IMR-90 (cell line): ENCODE measurements around the gene VASN. TPM values are rescaled to one million over a fixed set of nuclear protein-coding genes. Genes with fewer than 3 reads are reported as not detected.

ENCODE experiments used
- ATAC-seq: fragments of 200-7000 bp; cut with Tn5 transposase; 2 replicates; pipeline ENCODE4 v1.9.1; 2020; ENCODE audit warnings: low read depth, mild to moderate bottlenecking, moderate library complexity
- BruUV-seq: library from RNA; stranded (reverse); fragments of 400-500 nt; replicated peaks from 2 replicates; lab custom pipeline; 2021; lab: Mats Ljungman, UMichigan
- CTCF ChIA-PET: fragments of 300-600 bp; formaldehyde crosslinking; extraction: SDS; loops from one replicate; lab custom pipeline; 2021; ENCODE audit warnings: antibody characterized with exemption; lab: Yijun Ruan, JAX
- POLR2A ChIA-PET: fragments of 300-600 bp; sonication (Branson Sonifier 250); formaldehyde crosslinking; loops from one replicate; lab custom pipeline; 2022; ENCODE audit warnings: antibody characterized with exemption; ENCODE audit not compliant: unreplicated experiment; lab: Charles Lee
- DNase-seq: peaks from one replicate; pipeline ENCODE4 v3.0.0; 2013
- H2AFZ ChIP-seq: replicated peaks from 2 replicates; pipeline ENCODE3; 2013; ENCODE audit warnings: low read length, mild to moderate bottlenecking; ENCODE audit not compliant: poor library complexity
- H2AK5ac ChIP-seq: 2 replicates; pipeline ENCODE4 v1.6.1; 2013; ENCODE audit warnings: low read depth, low read length, inconsistent platforms
- H2AK9ac ChIP-seq: replicated peaks from 2 replicates; pipeline ENCODE3; 2013; ENCODE audit warnings: mild to moderate bottlenecking, low read depth, low read length, moderate library complexity; ENCODE audit not compliant: poor library complexity
- H2BK120ac ChIP-seq: 2 replicates; pipeline ENCODE4 v1.6.1; 2013; ENCODE audit warnings: low read depth, low read length, inconsistent platforms
- H2BK15ac ChIP-seq: 3 replicates; pipeline ENCODE4 v1.6.1; 2013; ENCODE audit warnings: low read depth, low read length, inconsistent platforms
- H2BK20ac ChIP-seq: 2 replicates; pipeline ENCODE4 v1.6.1; 2013; ENCODE audit warnings: low read depth, mild to moderate bottlenecking, inconsistent platforms, low read length, moderate library complexity
- H2BK5ac ChIP-seq: 2 replicates; pipeline ENCODE4 v1.6.1; 2013; ENCODE audit warnings: mild to moderate bottlenecking, low read depth, low read length, inconsistent platforms; ENCODE audit not compliant: poor library complexity, severe bottlenecking
- H3K14ac ChIP-seq: replicated peaks from 2 replicates; pipeline ENCODE4 v1.6.1; 2013; ENCODE audit warnings: low read depth, low read length, inconsistent platforms
- H3K18ac ChIP-seq: 2 replicates; pipeline ENCODE4 v1.6.1; 2013; ENCODE audit warnings: low read depth, low read length, control low read depth
- H3K23ac ChIP-seq: 2 replicates; pipeline ENCODE4 v1.6.1; 2013; ENCODE audit warnings: low read depth, low read length, inconsistent platforms
- H3K27ac ChIP-seq: 2 replicates; pipeline ENCODE4 v1.5.1; 2013; ENCODE audit warnings: mild to moderate bottlenecking, control low read depth, low read length; ENCODE audit not compliant: insufficient read depth
- H3K27me3 ChIP-seq: 2 replicates; pipeline ENCODE4 v1.6.1; 2013; ENCODE audit warnings: low read length; ENCODE audit not compliant: control insufficient read depth, insufficient read depth
- H3K36me3 ChIP-seq: 2 replicates; pipeline ENCODE4 v1.6.1; 2013; ENCODE audit warnings: low read length, mixed read lengths; ENCODE audit not compliant: control insufficient read depth, insufficient read depth
- H3K4ac ChIP-seq: 2 replicates; pipeline ENCODE4 v1.6.1; 2013; ENCODE audit warnings: low read depth, low read length, inconsistent platforms
- H3K4me1 ChIP-seq: 2 replicates; pipeline ENCODE4 v1.6.1; 2013; ENCODE audit warnings: low read length, mixed read lengths; ENCODE audit not compliant: control insufficient read depth, insufficient read depth
- H3K4me2 ChIP-seq: 2 replicates; pipeline ENCODE4 v1.6.1; 2013; ENCODE audit warnings: low read depth, mild to moderate bottlenecking, control low read depth, low read length, moderate library complexity
- H3K4me3 ChIP-seq: 2 replicates; pipeline ENCODE4 v1.5.1; 2013; ENCODE audit warnings: low read depth, mild to moderate bottlenecking, control low read depth, low read length, moderate library complexity; ENCODE audit not compliant: insufficient read depth
- H3K56ac ChIP-seq: 2 replicates; pipeline ENCODE4 v1.6.1; 2013; ENCODE audit warnings: low read length, inconsistent platforms; ENCODE audit not compliant: insufficient read depth; ENCODE audit errors: extremely low read depth
- H3K79me1 ChIP-seq, 2 experiments: 2 replicates each; pipeline ENCODE4 v1.6.1; 2013; ENCODE audit warnings: low read length in 2 of 2, inconsistent platforms in 1 of 2, low read depth in 1 of 2
- H3K9ac ChIP-seq: 2 replicates; pipeline ENCODE4 v1.6.1; 2013; ENCODE audit warnings: low read depth, low read length, control low read depth
- H3K9me1 ChIP-seq: 2 replicates; pipeline ENCODE4 v1.6.1; 2013; ENCODE audit warnings: low read length, inconsistent platforms; ENCODE audit not compliant: insufficient read depth
- H3K9me3 ChIP-seq: 2 replicates; pipeline ENCODE4 v1.6.1; 2013; ENCODE audit warnings: low read length; ENCODE audit not compliant: control insufficient read depth, insufficient read depth
- H4K20me1 ChIP-seq: 2 replicates; pipeline ENCODE4 v1.6.1; 2013; ENCODE audit warnings: low read length, inconsistent platforms; ENCODE audit not compliant: insufficient read depth
- H4K5ac ChIP-seq: 2 replicates; pipeline ENCODE4 v1.6.1; 2013; ENCODE audit warnings: mild to moderate bottlenecking, low read depth, low read length, control low read depth
- H4K8ac ChIP-seq, 2 experiments: 2 replicates each; pipeline ENCODE4 v1.6.1; 2013; ENCODE audit warnings: low read depth in 2 of 2, low read length in 2 of 2, control low read depth in 1 of 2, inconsistent platforms in 1 of 2
- H4K91ac ChIP-seq: 2 replicates; pipeline ENCODE4 v1.6.1; 2013; ENCODE audit warnings: low read depth, low read length, inconsistent platforms; ENCODE audit not compliant: insufficient read depth
- BHLHE40 ChIP-seq: fragments of 150-350 bp; IDR thresholded peaks from 2 replicates; pipeline ENCODE4 v1.6.1; 2016; ENCODE audit warnings: mild to moderate bottlenecking, low read depth, low read length
- CEBPB ChIP-seq: IDR thresholded peaks from 2 replicates; pipeline ENCODE4 v1.6.1; 2012; ENCODE audit warnings: low read depth, low read length, improper control_type of control experiment
- CHD1 ChIP-seq: IDR thresholded peaks from 2 replicates; pipeline ENCODE4 v1.6.1; 2012; ENCODE audit warnings: low read depth, low read length, improper control_type of control experiment
- CTCF ChIP-seq: conservative IDR thresholded peaks from 2 replicates; pipeline ENCODE4 v1.5.1; 2012; ENCODE audit warnings: mild to moderate bottlenecking, low read depth, low read length, improper control_type of control experiment
- FOS ChIP-seq: fragments of 150-350 bp; IDR thresholded peaks from 2 replicates; pipeline ENCODE4 v1.6.1; 2016; ENCODE audit warnings: low read depth, low read length
- MAFK ChIP-seq: IDR thresholded peaks from 2 replicates; pipeline ENCODE4 v1.6.1; 2012; ENCODE audit warnings: low read depth, low read length, improper control_type of control experiment
- MAZ ChIP-seq: IDR thresholded peaks from 2 replicates; pipeline ENCODE4 v1.6.1; 2012; ENCODE audit warnings: low read depth, mild to moderate bottlenecking, low read length, improper control_type of control experiment, moderate library complexity, borderline replicate concordance
- MXI1 ChIP-seq: IDR thresholded peaks from 2 replicates; pipeline ENCODE4 v1.6.1; 2012; ENCODE audit warnings: low read depth, mild to moderate bottlenecking, low read length, moderate library complexity, borderline replicate concordance
- NFE2L2 ChIP-seq: fragments of 150-350 bp; IDR thresholded peaks from 2 replicates; pipeline ENCODE4 v1.6.1; 2016; ENCODE audit warnings: low read depth, mild to moderate bottlenecking, low read length
- POLR2A ChIP-seq: IDR thresholded peaks from 2 replicates; pipeline ENCODE4 v1.6.1; 2012; ENCODE audit warnings: mild to moderate bottlenecking, low read depth, low read length
- RAD21 ChIP-seq: IDR thresholded peaks from 2 replicates; pipeline ENCODE4 v1.6.1; 2012; ENCODE audit warnings: low read length, improper control_type of control experiment
- RCOR1 ChIP-seq: IDR thresholded peaks from 2 replicates; pipeline ENCODE4 v1.6.1; 2012; ENCODE audit warnings: mild to moderate bottlenecking, low read length, improper control_type of control experiment; ENCODE audit not compliant: insufficient replicate concordance
- SMC3 ChIP-seq: fragments of 150-350 bp; IDR thresholded peaks from 2 replicates; pipeline ENCODE4 v1.6.1; 2016; ENCODE audit warnings: low read depth, mild to moderate bottlenecking, antibody characterized with exemption, low read length, moderate library complexity
- USF2 ChIP-seq: fragments of 150-350 bp; IDR thresholded peaks from 2 replicates; pipeline ENCODE4 v1.6.1; 2017; ENCODE audit warnings: mild to moderate bottlenecking, antibody characterized with exemption, low read length, low read depth
- WGBS, 2 experiments: methylation state at CpG; one replicate each; pipeline versions ENCODE4 v1.1.5 to v1.1.7; 2013; ENCODE audit warnings: missing lambda C conversion rate in 2 of 2; ENCODE audit not compliant: insufficient read length in 1 of 2; ENCODE audit errors: extremely low coverage in 2 of 2; 5-methylcytosine and 5-hydroxymethylcytosine counted together
- dilution Hi-C: fragments of 300-500 bp; cut with HindIII; formaldehyde crosslinking; loops from one replicate; pipeline ENCODE4 v1.14.3; 2018; ENCODE audit warnings: low sequenced_read_pairs; ENCODE audit not compliant: unreplicated experiment
- in situ Hi-C: fragments of 300-500 bp; cut with MboI; formaldehyde crosslinking; loops from 3 replicates; pipeline ENCODE4 v1.14.3; 2019; ENCODE audit warnings: low sequenced_read_pairs, inconsistent platforms, mixed read lengths
- intact Hi-C: fragments of 100-400 bp; cut with micrococcal nuclease; formaldehyde crosslinking; loops from 2 replicates; pipeline ENCODE4 v1.10.0; 2022
- polyA plus RNA-seq, 3 experiments: library from polyadenylated mRNA; depleted of rRNA; stranded (reverse); fragments of >200 nt; gene quantifications; 2 replicates each; pipeline ENCODE4 v1.2.3, GENCODE V29; 2012; ENCODE audit warnings: low replicate concordance in 1 of 3
- total RNA-seq: library from RNA; depleted of rRNA; stranded (reverse); fragments of >200 nt; gene quantifications from 2 replicates; pipeline ENCODE4 v1.2.3, GENCODE V29; 2012
- TF ChIP-seq, protein P1 (sequence below): fragments of 150-350 bp; IDR thresholded peaks from 2 replicates; pipeline ENCODE4 v1.6.1; 2016; ENCODE audit warnings: low read depth, mild to moderate bottlenecking, low read length, moderate library complexity, borderline replicate concordance

The VASN gene
- total and polyA plus RNA-seq, 2 of the 4 experiments (the other 2 are of a cell fraction), result 9.3 to 87.2 TPM

DNA sequence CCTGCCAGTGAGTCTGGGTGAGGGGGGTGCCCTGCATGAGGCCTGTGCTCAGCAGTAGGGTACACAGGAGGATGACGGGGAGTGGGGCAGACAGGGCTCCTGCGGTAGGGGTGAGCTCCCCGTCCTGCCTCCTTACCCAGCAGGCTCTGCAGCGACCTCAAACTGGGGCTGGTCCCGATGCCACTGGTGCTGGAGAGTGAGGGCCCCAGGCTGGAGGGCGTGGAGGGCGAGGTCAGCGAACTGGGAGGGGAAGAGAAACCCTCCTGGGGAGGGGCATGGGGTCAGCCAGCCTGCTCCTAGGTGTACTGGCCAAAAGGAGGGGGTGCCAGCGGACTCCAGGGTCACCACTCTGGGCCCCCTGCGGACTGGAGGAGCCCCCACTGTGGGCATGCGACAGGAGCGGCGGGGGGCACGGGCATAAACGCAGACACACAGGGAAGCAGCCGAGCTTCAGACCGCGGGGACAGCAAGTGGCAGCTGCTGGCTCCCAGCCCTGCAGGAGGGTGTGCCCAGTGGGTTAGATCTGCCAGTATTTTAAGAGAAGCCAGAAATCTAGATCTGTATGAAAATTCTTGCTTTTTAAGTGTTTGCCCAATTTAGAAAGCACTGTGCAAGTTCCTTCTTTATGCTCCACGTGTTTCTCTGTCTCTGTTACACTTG, 9.0 kb upstream of the VASN start:
- H3K27ac ChIP-seq, result no peak overlapping the region
- H3K4ac ChIP-seq, result no peak overlapping the region
- H2AFZ ChIP-seq, result no peak overlapping the region
- no peak overlapping the region for H4K5ac ChIP-seq
- H2BK5ac ChIP-seq, result no peak overlapping the region
- H4K8ac ChIP-seq, result no peak overlapping the region
- dilution Hi-C loops (no loop called here), in situ Hi-C loops (loop anchor here (5.0 kb wide), 1 partner anchor 35 kb away; no protein-coding TSS in a partner anchor), intact Hi-C loops (no loop called here)
- H2AK5ac ChIP-seq, result no peak overlapping the region
- H2BK20ac ChIP-seq, result no peak overlapping the region
- no peak overlapping the region for H4K91ac ChIP-seq
- peak overlapping the region; percentile 78 for H2AK9ac ChIP-seq
- no peak overlapping the region for H3K18ac ChIP-seq
- ChIA-PET POLR2A (no interaction called here), CTCF (no interaction called here)
- H3K56ac ChIP-seq, result no peak overlapping the region
- WGBS, 2 experiments, result 100% methylated on average over 4 of the region's 19 CpGs; no CpG with 5 or more reads in 1 of the 2 experiments
- H3K36me3 ChIP-seq, result peaks cover 6% of the 10 kb centered on the region; the same call in 1 of the 2 replicates
- ATAC-seq (no peak), DNase-seq (no peak)
- peaks cover 0 to 4% of the 10 kb centered on the region in 2 experiments; a peak in 1 of 4 replicates for H3K79me1 ChIP-seq
- peaks cover 4% of the 10 kb centered on the region; the same call in 1 of the 2 replicates for H3K9me1 ChIP-seq
- no peak overlapping the region for H2BK15ac ChIP-seq
- no peak overlapping the region for H3K14ac ChIP-seq
- no peak overlapping the region for H3K9ac ChIP-seq
- no peak overlapping the region for H3K4me2 ChIP-seq
- peaks cover 8% of the 10 kb centered on the region; the same call in 1 of the 2 replicates for H4K20me1 ChIP-seq
- H3K27me3 ChIP-seq, result no peaks in the 10 kb centered on the region
- no peak overlapping the region for H3K4me3 ChIP-seq
- no peak overlapping the region for H2BK120ac ChIP-seq
- H3K23ac ChIP-seq, result no peak overlapping the region
- no TSS peak for BruUV-seq
- H3K4me1 ChIP-seq, result peaks cover 1% of the 10 kb centered on the region; the same call in 1 of the 2 replicates
- H3K9me3 ChIP-seq, result no peaks in the 10 kb centered on the region
- no peak for TF ChIP-seq FOS
- TF ChIP-seq SMC3, result no peak
- TF ChIP-seq RCOR1, result no peak
- TF ChIP-seq MAZ, result no peak
- TF ChIP-seq RAD21, result no peak
- no peak for TF ChIP-seq CEBPB
- no peak for TF ChIP-seq POLR2A
- TF ChIP-seq CTCF, result no peak
- no peak for TF ChIP-seq MAFK
- no peak for TF ChIP-seq USF2
- no peak for TF ChIP-seq BHLHE40
- TF ChIP-seq MXI1, result no peak
- TF ChIP-seq, protein P1, sequence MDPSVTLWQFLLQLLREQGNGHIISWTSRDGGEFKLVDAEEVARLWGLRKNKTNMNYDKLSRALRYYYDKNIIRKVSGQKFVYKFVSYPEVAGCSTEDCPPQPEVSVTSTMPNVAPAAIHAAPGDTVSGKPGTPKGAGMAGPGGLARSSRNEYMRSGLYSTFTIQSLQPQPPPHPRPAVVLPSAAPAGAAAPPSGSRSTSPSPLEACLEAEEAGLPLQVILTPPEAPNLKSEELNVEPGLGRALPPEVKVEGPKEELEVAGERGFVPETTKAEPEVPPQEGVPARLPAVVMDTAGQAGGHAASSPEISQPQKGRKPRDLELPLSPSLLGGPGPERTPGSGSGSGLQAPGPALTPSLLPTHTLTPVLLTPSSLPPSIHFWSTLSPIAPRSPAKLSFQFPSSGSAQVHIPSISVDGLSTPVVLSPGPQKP, result no peak
- no peak for TF ChIP-seq NFE2L2
- TF ChIP-seq CHD1, result no peak
